Stimulated activated CD4-positive, alpha-beta T cell treated with anti-CD3 and anti-CD28 coated beads, TNF-alpha, amount 100 ng/mL, for 1 hour (primary cell): ENCODE results near the gene PAGE2B.
"Not testable (repeated sequence)": the region's sequence is repeated elsewhere in the genome, so short reads cannot be mapped to it uniquely, and the experiment has no call there.

Experiments
- DNase-seq, 3 donors: peaks; one replicate each; pipeline ENCODE4 v3.0.0-alpha.2; 2020; ENCODE audit warnings: low read depth in 3 of 3, low spot score in 1 of 3

Gene PAGE2B

DNA sequence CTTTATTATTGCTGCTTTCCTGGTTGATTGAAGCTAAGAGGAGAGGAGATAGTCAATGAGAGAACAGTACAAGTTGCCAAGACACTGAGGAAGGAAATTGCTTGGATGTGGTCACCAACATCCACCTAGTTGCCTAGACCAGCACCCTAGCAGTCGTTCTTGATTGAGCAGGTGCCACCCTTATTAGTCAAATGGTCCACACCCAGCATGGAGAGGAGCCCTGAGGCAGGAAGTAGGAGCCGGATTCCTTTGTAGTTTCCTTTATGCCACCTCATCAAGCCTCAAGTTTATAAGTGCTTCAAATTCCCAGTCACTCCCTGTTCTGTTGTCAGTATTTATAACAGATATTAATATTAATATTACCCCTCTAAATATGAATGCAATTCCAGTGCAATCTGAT, 33.1 kb downstream of the PAGE2B start:
- no peak for DNase-seq

DNA sequence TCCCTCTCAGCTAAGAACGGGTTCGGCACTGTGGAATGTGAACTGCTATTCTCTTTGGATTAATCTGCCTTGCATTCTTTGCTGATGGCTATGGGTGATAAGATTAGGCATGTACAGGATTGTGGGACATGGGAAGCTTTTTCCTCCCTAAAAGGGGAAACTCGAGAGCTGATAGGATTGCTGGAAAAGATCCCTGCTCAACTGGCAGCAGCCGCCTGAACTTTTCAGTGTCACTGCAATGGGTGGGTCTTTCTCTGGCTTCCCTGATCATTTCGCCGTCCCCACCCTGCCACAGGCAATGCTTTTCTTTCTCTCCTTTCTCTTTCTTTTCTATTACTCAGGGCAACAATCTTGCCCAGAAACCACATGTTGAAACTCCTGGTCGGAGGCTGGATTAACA, 34.5 kb downstream of the PAGE2B start:
- DNase-seq: no peak

DNA sequence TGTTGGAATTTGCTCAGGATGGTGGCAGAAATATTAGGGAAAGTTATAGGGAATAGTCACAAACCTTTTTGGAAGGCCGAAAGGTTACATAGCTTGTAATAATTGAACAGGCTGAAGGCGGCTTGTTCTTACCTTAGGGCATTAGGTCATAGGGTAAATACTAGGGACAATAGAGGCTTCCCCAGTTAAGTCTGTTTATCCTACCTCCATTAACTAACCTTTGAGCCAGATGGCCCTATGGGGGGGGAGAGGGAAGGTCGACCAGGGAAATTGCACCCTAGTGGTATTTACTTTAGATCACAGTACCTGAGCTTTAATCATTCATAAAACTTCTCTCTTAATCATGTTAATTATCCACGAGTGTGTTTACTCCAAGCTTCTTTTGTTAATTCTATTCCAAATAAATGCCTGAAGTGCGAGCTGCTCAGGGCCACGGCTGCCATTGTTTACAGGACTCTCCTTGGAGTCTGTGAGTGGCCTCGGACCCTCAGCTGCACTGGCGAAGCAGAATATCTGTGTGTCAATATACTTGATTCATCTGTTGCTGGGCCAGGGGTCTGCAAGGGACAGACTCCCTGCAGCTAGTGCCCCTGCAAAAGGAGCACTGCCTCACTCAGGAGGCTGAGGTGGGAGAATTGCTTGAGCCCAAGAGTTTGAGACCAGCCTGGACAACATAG, 36.9 kb downstream of the PAGE2B start:
- no peak for DNase-seq

DNA sequence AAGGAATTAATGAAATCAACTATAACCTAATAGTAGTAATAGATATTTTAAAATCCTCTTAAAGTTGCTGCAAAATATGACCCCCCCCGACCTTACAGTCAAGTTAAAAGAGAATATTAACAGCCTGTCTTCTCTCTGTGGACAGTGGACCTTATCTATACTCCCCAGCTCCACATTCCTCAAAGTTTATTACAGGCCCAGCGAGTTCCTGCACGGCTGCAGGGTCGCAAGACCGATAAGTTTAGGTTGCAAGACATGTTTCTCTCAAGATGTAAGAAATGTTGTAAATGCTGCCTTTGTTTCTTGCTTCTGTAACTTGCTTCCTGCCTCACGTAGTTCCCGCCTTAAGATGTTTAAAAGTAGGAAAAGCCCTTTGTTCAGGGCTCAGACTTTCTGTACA, 41.8 kb downstream of the PAGE2B start:
- not testable (repeated sequence) for DNase-seq

DNA sequence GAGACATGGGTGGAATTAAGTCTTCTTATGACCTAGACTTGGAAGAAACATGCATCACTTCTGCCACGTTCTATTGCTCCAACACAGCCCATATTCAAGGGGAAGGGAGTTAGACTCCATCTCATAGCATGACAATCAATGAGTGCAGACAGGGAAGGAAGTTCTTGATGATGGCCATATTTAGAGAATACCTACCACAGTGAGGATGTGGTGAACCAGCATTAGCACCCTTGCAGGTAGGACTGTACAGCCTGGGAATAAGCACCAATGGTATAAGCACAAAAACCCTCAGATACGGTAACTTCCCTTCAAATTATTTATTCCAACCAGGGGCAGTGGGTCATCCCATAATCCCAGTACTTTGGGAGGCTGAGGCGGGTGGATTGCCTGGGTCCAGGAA, 43.7 kb downstream of the PAGE2B start:
- DNase-seq: no peak

DNA sequence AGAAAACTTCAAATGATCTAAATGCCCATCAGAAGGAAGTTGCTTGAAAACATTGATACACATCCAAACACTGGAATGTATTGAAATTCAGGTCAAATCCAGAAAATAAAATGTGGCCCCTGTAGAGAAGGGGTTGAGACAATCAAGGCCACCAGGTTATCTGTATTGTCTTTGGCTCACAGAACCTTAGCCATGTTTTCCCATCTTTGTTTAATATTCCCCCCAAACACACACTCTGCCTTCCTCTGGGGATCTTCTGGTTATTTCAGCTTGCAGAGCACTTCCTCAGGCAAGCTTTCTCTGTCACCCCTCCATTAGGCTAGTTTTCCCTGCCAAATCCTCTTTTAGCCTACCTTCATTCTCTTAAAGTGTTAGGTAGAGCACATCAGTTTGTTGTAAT, 44.4 kb downstream of the PAGE2B start:
- no peak for DNase-seq

DNA sequence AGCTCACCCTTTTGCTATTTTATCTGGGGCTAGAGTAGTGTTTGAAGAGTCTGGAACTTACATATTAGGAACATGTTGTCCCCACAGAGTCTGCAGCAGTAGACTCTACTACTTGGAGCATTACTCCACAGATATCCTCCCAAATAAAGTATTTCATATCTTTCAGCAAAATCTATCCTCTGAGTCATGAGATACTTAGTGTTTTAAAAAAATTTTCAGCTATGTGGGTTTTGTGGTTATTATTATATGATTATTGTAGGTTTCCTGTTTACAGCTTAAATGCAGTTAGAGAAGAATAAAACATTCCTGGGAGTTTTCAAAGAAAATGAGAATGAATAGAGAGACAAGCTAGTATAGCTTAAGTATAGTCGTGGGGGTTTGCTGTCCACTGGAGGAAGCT, 44.9 kb downstream of the PAGE2B start:
- DNase-seq: no peak

DNA sequence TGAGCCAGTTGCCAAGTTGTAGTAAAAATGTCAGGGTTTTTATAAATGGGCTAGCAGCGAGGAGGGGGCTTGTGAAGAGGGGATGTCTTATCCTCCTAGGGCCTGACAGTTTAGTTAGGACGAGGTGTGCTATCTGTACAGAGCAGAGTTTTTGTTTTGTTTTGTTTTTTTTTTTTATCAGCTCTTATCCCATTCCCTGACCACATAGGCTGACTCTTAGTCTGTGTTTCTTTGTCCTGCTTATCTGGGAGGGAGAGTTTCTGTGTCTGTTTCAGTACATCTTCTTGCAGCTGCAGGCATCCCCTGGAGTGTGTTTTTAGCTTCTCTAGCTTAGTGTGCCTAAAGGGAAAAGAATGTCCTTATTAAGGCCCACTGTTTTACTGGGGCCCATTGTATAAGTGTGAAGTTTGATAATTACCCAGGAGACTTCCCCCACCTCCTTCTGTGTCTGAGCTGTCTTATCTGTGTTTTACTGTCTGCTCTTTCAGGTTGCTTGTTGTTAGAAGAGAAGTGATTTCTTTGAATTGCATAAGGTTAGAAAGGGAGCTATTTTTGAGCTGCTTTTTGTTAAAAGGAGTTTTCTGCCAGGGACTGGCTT, 46.0 kb downstream of the PAGE2B start:
- no peak for DNase-seq

DNA sequence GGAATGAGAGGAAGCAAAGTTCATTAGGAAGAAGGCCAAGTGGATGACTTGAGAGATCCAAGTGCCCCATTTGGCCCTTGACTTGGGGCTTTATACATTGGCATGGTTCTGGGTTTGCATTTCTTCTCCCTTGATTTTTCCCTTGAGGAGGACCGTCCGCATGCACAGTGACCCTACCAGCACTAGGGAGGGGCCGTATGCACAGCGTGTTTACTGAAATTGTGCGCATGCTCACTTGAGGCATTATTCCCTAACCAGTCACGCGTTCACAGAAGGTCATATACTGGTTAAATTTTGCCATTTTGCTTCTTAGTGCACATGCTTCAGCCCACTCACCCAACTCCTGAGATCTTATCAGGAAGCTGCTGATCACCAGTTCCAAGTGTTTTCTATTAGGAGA, 49.1 kb downstream of the PAGE2B start:
- no peak for DNase-seq

DNA sequence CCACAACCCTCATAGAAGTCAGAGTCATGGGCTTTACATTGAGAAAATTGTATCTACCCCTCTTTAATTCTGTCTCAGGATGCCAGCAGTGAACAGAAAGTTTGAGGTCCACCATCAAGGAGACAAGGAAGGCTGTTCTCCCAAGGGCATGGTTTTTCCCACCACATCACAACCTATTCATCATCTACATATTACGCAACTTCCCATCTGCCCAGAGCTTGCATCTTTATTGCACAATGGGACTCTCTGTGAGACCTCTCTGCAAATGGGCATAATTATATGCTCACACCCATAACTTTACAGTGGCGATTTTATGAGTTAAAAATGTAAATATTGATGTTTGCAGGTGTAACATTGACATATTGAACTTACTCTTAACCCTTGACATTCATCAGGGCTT, 52.9 kb downstream of the PAGE2B start:
- no peak for DNase-seq
